RWPE1 (cell line): Measurements from ENCODE around the gene TMEFF1.
"Not testable (repeated sequence)": the region's sequence is repeated elsewhere in the genome, so short reads cannot be mapped to it uniquely, and the experiment has no call there.

Experiments used
- CTCF ChIA-PET: fragments of 350-600 bp; sonication (Branson Sonifier 250); formaldehyde crosslinking; extraction: SDS; loops from one replicate; lab custom pipeline; 2021; lab: Yijun Ruan, JAX
- POLR2A ChIA-PET: fragments of 400-600 bp; formaldehyde crosslinking; extraction: SDS; loops from one replicate; lab custom pipeline; 2020; ENCODE audit warnings: antibody characterized with exemption; ENCODE audit not compliant: low non-redundant PET; lab: Yijun Ruan, JAX
- DNase-seq: peaks from one replicate; pipeline ENCODE4 v3.0.0; 2012; ENCODE audit warnings: low spot score
- H3K27ac ChIP-seq: fragments of 450-650 bp; 2 replicates; pipeline ENCODE4 v1.5.1; 2017
- TF ChIP-seq, protein P1 (sequence below): fragments of 450-650 bp; conservative IDR thresholded peaks from 2 replicates; pipeline ENCODE4 v1.5.1; 2017; ENCODE audit warnings: low read depth, mild to moderate bottlenecking

Gene TMEFF1

DNA sequence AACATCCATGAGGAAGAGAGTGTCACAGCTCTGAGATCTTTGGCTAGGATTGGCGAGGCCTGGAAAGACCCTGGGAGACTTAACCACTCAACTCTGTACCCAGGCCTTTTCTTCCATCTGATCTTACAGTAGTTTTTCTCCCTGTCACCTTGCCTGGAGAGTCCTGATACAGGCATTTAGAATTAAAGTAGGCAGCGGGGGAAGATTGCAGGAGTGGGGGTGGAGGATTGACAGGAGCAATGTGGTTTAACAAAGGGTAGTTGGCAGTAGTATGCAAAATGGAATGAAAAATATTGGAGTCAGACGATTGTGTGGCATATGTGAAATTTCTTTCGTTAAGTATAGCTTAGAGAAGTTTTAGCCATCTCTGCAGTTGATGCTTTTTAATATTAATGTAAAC lies 16.9 kb downstream of the TMEFF1 start:
- no peak overlapping the region for H3K27ac ChIP-seq
- DNase-seq = no peak
- CTCF ChIA-PET = no interaction called here
- TF ChIP-seq, protein P1, sequence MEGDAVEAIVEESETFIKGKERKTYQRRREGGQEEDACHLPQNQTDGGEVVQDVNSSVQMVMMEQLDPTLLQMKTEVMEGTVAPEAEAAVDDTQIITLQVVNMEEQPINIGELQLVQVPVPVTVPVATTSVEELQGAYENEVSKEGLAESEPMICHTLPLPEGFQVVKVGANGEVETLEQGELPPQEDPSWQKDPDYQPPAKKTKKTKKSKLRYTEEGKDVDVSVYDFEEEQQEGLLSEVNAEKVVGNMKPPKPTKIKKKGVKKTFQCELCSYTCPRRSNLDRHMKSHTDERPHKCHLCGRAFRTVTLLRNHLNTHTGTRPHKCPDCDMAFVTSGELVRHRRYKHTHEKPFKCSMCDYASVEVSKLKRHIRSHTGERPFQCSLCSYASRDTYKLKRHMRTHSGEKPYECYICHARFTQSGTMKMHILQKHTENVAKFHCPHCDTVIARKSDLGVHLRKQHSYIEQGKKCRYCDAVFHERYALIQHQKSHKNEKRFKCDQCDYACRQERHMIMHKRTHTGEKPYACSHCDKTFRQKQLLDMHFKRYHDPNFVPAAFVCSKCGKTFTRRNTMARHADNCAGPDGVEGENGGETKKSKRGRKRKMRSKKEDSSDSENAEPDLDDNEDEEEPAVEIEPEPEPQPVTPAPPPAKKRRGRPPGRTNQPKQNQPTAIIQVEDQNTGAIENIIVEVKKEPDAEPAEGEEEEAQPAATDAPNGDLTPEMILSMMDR = no peak
- POLR2A ChIA-PET = no interaction called here

DNA sequence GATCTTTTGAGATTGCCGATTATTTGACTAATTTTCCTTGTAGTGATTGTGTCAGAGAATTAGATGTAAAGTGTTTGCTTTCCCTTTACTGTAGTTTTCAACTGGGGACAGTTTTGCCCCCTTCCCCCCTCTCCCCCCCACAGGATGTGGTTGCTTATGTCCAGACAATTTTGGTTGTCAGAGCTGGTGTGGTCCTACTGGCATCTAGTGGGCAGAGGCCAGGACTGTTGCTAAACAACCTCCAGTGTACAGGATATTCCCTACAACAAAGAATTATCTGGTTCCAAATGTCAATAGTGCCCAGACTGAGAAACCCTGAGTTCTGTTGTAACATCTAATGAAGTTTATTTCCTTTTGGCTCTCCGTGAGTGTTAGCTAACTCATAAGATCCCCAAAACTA lies 20.0 kb downstream of the TMEFF1 start:
- ChIA-PET CTCF (interaction anchor here (0.7 kb wide), 1 partner anchor 489 kb away, joined by 3 read pairs; no protein-coding TSS in a partner anchor), POLR2A (no interaction called here)
- DNase-seq = no peak
- TF ChIP-seq, protein P1 = peak; percentile 24
- no peak overlapping the region for H3K27ac ChIP-seq

DNA sequence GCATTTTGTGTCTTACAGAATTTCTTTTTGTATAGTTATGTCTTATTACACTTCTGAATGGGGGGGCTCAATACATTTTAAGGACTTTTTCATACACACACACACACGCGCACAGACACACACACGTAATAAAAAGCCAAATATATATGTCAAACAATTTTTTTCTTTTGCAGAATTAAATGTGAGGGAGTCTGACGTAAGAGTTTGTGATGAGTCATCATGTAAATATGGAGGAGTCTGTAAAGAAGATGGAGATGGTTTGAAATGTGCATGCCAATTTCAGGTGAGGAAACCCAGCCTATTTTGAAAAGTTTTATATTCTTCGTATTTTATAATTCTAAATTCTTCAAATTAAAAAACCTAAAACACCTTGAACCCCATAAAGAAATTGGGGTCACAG lies 25.6 kb downstream of the TMEFF1 start:
- ChIA-PET CTCF (no interaction called here), POLR2A (no interaction called here)
- TF ChIP-seq, protein P1 = no peak
- H3K27ac ChIP-seq = no peak overlapping the region
- DNase-seq = peak; percentile 54

DNA sequence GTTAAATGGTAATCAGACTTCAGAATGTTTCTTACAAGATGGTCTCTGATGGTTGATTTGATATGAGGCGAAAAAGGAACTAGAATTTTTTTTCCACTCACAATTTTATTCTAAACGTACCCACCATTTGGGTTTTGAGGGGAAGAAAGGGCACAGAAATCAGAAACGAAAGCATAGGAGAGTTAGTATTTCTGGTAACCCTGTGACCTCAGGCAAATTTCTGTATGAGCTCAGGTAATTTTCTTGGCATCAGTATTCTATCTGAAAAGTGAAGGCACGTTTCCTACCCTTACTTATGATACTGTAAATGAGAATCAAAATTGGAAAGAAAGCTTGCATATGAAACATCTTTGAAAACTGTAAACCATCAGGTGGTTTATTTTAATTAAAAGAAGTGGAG lies 26.5 kb downstream of the TMEFF1 start:
- CTCF ChIA-PET = interaction anchor here (0.5 to 0.7 kb wide), 2 partner anchors 69 to 209 kb away, joined by 3 to 5 read pairs; no protein-coding TSS in a partner anchor
- POLR2A ChIA-PET = no interaction called here
- TF ChIP-seq, protein P1 = no peak
- no peak overlapping the region for H3K27ac ChIP-seq
- no peak for DNase-seq

DNA sequence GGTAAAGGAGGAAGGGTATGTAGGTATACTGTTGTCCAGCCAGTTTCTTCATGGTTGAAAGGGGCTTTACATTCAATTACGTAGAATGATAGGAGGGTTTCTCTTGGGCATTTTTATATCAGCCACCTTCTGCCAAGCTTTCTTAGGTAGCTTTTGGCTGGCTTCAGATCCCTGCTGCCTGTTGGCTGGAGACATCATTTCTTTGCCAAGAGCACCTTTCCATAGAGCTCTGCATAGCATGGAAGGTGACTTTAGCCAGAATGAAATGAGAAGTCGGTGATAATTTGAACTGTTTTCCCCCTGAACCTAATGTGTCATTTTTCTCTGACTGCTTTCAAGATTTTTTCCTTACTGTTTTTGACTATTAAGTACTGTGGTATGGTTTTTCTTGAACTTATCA lies 26.9 kb downstream of the TMEFF1 start:
- POLR2A ChIA-PET = no interaction called here
- no peak overlapping the region for H3K27ac ChIP-seq
- no peak for DNase-seq
- TF ChIP-seq, protein P1 = no peak
- CTCF ChIA-PET = interaction anchor here (0.5 kb wide), 1 partner anchor 70 kb away, joined by 3 read pairs; no protein-coding TSS in a partner anchor

DNA sequence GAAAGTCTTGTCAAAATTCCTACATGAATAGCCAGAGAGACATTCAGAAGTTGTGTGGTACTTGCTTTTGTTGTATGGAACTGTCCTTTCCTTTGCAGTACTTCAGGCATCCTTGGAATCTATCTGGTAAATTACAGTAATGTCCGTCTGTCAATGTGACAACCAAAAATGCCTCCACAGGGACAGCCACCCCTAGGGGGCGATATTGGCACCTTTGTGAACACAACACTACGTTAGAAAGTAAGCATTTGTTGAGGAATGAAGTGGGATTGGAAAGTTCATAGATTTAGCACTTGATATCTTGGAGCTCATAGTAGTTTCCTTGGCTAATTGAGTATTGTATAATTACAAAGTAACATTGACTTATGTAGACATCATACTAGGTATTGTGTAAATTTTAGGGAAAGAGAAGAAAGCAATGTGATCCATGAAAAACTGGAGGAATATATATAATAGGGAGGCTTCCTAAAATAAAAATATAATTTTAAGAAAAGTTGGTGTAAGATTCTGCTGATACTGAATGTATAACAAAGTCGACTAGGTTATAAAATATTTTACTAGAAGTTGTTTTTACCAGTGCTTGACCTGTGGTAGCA lies 32.7 kb downstream of the TMEFF1 start:
- H3K27ac ChIP-seq = no peak overlapping the region
- CTCF ChIA-PET = interaction anchor here (0.6 to 1.1 kb wide), 3 partner anchors 9 to 613 kb away, joined by 3 to 4 read pairs (median 3); no protein-coding TSS in a partner anchor
- DNase-seq = peak; percentile 51
- TF ChIP-seq, protein P1 = peak; percentile 69
- POLR2A ChIA-PET = no interaction called here

DNA sequence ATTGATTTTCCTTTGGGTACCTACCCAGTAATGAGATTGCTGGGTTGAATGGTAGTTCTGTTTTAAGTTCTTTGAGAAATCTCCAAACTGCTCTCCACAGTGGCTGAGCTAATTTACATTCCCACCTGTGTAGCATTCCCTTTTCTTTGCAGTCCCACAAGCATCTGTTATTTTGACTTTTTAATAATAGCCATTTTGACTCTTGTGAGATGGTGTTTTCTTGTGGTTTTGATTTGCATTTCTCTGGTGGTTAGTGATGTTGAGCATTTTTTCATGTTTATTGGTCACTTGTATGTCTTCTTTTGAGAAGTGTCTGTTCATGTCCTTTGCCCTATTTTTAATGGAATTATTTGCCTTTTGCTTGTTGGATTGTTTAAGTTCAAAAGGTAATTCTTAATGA lies 34.4 kb downstream of the TMEFF1 start:
- H3K27ac ChIP-seq, POLR2A ChIA-PET, CTCF ChIA-PET, DNase-seq: not testable (repeated sequence)
